SU-DHL-6 (cell line): Measurements from ENCODE around the gene HTN3.
"Not testable (repeated sequence)": the region's sequence is repeated elsewhere in the genome, so short reads cannot be mapped to it uniquely, and the experiment has no call there.

Experiments used
- CTCF ChIP-seq: fragments of 200-600 bp; sonication (generic); IDR thresholded peaks from one replicate; pipeline ENCODE4 v1.5.1; 2017; ENCODE audit warnings: antibody characterized with exemption, mild to moderate bottlenecking, low read length, moderate library complexity; ENCODE audit not compliant: insufficient read depth, poor library complexity, severe bottlenecking
- EZH2phosphoT487 ChIP-seq: fragments of 200-600 bp; sonication (generic), shearing (Covaris generic); conservative IDR thresholded peaks from 2 replicates; pipeline ENCODE4 v1.6.1; 2018; ENCODE audit warnings: mild to moderate bottlenecking, antibody characterized with exemption, low read length, moderate library complexity, mixed read lengths

GRCh38 chr4:70039928-70040327, 11.7 kb downstream of the HTN3 start:
- not testable (repeated sequence) for TF ChIP-seq CTCF, EZH2phosphoT487
